Measurements from ENCODE around the gene ARHGEF25.

The ARHGEF25 gene

GRCh38 chr12:57623811-57624390 is 12.7 kb downstream of the ARHGEF25 start:
- Histone ChIP-seq H3K27ac (ENCODE audit: low read depth, low read length) (no peak overlapping the region), H3K56ac (ENCODE audit: low read length) (no peak overlapping the region), H4K5ac (ENCODE audit: low read length) (no peak overlapping the region), H3K4me1 (ENCODE audit: control insufficient read depth, low read depth, low read length) (no peaks in the 10 kb centered on the region), H3K79me2 (ENCODE audit: control insufficient read depth, insufficient read depth, low read length) (no peaks in the 10 kb centered on the region), H3K27me3 (ENCODE audit: insufficient read depth, low read length, poor library complexity) (peaks cover 85% of the 10 kb centered on the region), H2AK5ac (ENCODE audit: low read length) (no peak overlapping the region), H4K8ac (ENCODE audit: low read depth, low read length) (no peak overlapping the region), H3K4me3 (ENCODE audit: low read length) (no peak overlapping the region), H2BK5ac (ENCODE audit: low read length) (no peak overlapping the region), H3K4me2 (ENCODE audit: low read length) (no peak overlapping the region), H3K4ac (ENCODE audit: low read depth, low read length) (no peak overlapping the region), H3K79me1 (ENCODE audit: low read length) (no peaks in the 10 kb centered on the region), H3K18ac (ENCODE audit: low read length) (no peak overlapping the region), H3K36me3 (ENCODE audit: control insufficient read depth, insufficient read depth, low read length) (no peaks in the 10 kb centered on the region), H2BK15ac (replicated peaks; ENCODE audit: low read depth) (no peak overlapping the region), H3K9ac (ENCODE audit: low read length) (no peak overlapping the region), H2BK120ac (ENCODE audit: low read depth, low read length) (no peak overlapping the region), H3K23ac (ENCODE audit: low read length) (no peak overlapping the region)
- no CpG with 5 or more reads among the region's 5 CpGs for WGBS (ENCODE audit: extremely low coverage, insufficient coverage, low lambda C conversion rate)
- no peak for DNase-seq

GRCh38 chr12:57624441-57625220 is 13.4 kb downstream of the ARHGEF25 start:
- H2BK5ac ChIP-seq (ENCODE audit: low read length) = no peak overlapping the region
- H2AK5ac ChIP-seq (ENCODE audit: low read length) = no peak overlapping the region
- H3K4ac ChIP-seq (ENCODE audit: low read depth, low read length) = no peak overlapping the region
- no peaks in the 10 kb centered on the region for H3K4me1 ChIP-seq (ENCODE audit: control insufficient read depth, low read depth, low read length)
- H3K9ac ChIP-seq (ENCODE audit: low read length) = no peak overlapping the region
- DNase-seq = no peak
- H3K23ac ChIP-seq (ENCODE audit: low read length) = no peak overlapping the region
- H3K27me3 ChIP-seq (ENCODE audit: insufficient read depth, low read length, poor library complexity) = peaks cover 84% of the 10 kb centered on the region
- no peaks in the 10 kb centered on the region for H3K79me2 ChIP-seq (ENCODE audit: control insufficient read depth, insufficient read depth, low read length)
- no peak overlapping the region for H3K56ac ChIP-seq (ENCODE audit: low read length)
- H2BK120ac ChIP-seq (ENCODE audit: low read depth, low read length) = no peak overlapping the region
- no peak overlapping the region for H2BK15ac ChIP-seq (replicated peaks; ENCODE audit: low read depth)
- no peak overlapping the region for H3K18ac ChIP-seq (ENCODE audit: low read length)
- WGBS (ENCODE audit: extremely low coverage, insufficient coverage, low lambda C conversion rate) = no CpG with 5 or more reads among the region's 8 CpGs
- no peaks in the 10 kb centered on the region for H3K79me1 ChIP-seq (ENCODE audit: low read length)
- H3K27ac ChIP-seq (ENCODE audit: low read depth, low read length) = no peak overlapping the region
- no peak overlapping the region for H3K4me3 ChIP-seq (ENCODE audit: low read length)
- no peak overlapping the region for H4K8ac ChIP-seq (ENCODE audit: low read depth, low read length)
- no peak overlapping the region for H4K5ac ChIP-seq (ENCODE audit: low read length)
- no peaks in the 10 kb centered on the region for H3K36me3 ChIP-seq (ENCODE audit: control insufficient read depth, insufficient read depth, low read length)
- H3K4me2 ChIP-seq (ENCODE audit: low read length) = no peak overlapping the region

- WGBS (ENCODE audit: extremely low coverage, insufficient coverage, low lambda C conversion rate) = no CpG with 5 or more reads among the region's 12 CpGs
- H3K4me3 ChIP-seq (ENCODE audit: low read length) = no peak overlapping the region
- H3K9ac ChIP-seq (ENCODE audit: low read length) = no peak overlapping the region
- no peak overlapping the region for H3K4ac ChIP-seq (ENCODE audit: low read depth, low read length)
- H3K18ac ChIP-seq (ENCODE audit: low read length) = no peak overlapping the region
- H3K79me2 ChIP-seq (ENCODE audit: control insufficient read depth, insufficient read depth, low read length) = no peaks in the 10 kb centered on the region
- no peak overlapping the region for H2BK15ac ChIP-seq (replicated peaks; ENCODE audit: low read depth)
- no peak overlapping the region for H4K8ac ChIP-seq (ENCODE audit: low read depth, low read length)
- no peaks in the 10 kb centered on the region for H3K79me1 ChIP-seq (ENCODE audit: low read length)
- H2BK5ac ChIP-seq (ENCODE audit: low read length) = no peak overlapping the region
- no peaks in the 10 kb centered on the region for H3K36me3 ChIP-seq (ENCODE audit: control insufficient read depth, insufficient read depth, low read length)
- H2BK120ac ChIP-seq (ENCODE audit: low read depth, low read length) = no peak overlapping the region
- H3K27me3 ChIP-seq (ENCODE audit: insufficient read depth, low read length, poor library complexity) = peaks cover 84% of the 10 kb centered on the region
- no peak overlapping the region for H4K5ac ChIP-seq (ENCODE audit: low read length)
- H3K27ac ChIP-seq (ENCODE audit: low read depth, low read length) = no peak overlapping the region
- DNase-seq = no peak
- H3K23ac ChIP-seq (ENCODE audit: low read length) = no peak overlapping the region
- no peaks in the 10 kb centered on the region for H3K4me1 ChIP-seq (ENCODE audit: control insufficient read depth, low read depth, low read length)
- H2AK5ac ChIP-seq (ENCODE audit: low read length) = no peak overlapping the region
- no peak overlapping the region for H3K4me2 ChIP-seq (ENCODE audit: low read length)
- H3K56ac ChIP-seq (ENCODE audit: low read length) = no peak overlapping the region
Observed at GRCh38 chr12:57625261-57626032, 14.2 kb downstream of the ARHGEF25 start.

GRCh38 chr12:57626111-57626920 is 15.1 kb downstream of the ARHGEF25 start:
- Histone ChIP-seq H3K9ac (ENCODE audit: low read length) (no peak overlapping the region), H2BK15ac (replicated peaks; ENCODE audit: low read depth) (no peak overlapping the region), H3K18ac (ENCODE audit: low read length) (no peak overlapping the region), H2AK5ac (ENCODE audit: low read length) (no peak overlapping the region), H2BK5ac (ENCODE audit: low read length) (no peak overlapping the region), H3K27ac (ENCODE audit: low read depth, low read length) (no peak overlapping the region), H3K27me3 (ENCODE audit: insufficient read depth, low read length, poor library complexity) (peaks cover 84% of the 10 kb centered on the region), H3K79me2 (ENCODE audit: control insufficient read depth, insufficient read depth, low read length) (no peaks in the 10 kb centered on the region), H2BK120ac (ENCODE audit: low read depth, low read length) (no peak overlapping the region), H4K5ac (ENCODE audit: low read length) (no peak overlapping the region), H3K4me3 (ENCODE audit: low read length) (no peak overlapping the region), H3K4me1 (ENCODE audit: control insufficient read depth, low read depth, low read length) (no peaks in the 10 kb centered on the region), H3K36me3 (ENCODE audit: control insufficient read depth, insufficient read depth, low read length) (no peaks in the 10 kb centered on the region), H3K4me2 (ENCODE audit: low read length) (no peak overlapping the region), H3K23ac (ENCODE audit: low read length) (no peak overlapping the region), H3K79me1 (ENCODE audit: low read length) (no peaks in the 10 kb centered on the region), H3K4ac (ENCODE audit: low read depth, low read length) (no peak overlapping the region), H4K8ac (ENCODE audit: low read depth, low read length) (no peak overlapping the region), H3K56ac (ENCODE audit: low read length) (no peak overlapping the region)
- no peak for DNase-seq
- no CpG with 5 or more reads among the region's 13 CpGs for WGBS (ENCODE audit: extremely low coverage, insufficient coverage, low lambda C conversion rate)

- no peak overlapping the region for H2BK5ac ChIP-seq (ENCODE audit: low read length)
- H3K4me3 ChIP-seq (ENCODE audit: low read length) = no peak overlapping the region
- H3K18ac ChIP-seq (ENCODE audit: low read length) = no peak overlapping the region
- WGBS (ENCODE audit: extremely low coverage, insufficient coverage, low lambda C conversion rate) = no CpG with 5 or more reads among the region's 9 CpGs
- no peaks in the 10 kb centered on the region for H3K36me3 ChIP-seq (ENCODE audit: control insufficient read depth, insufficient read depth, low read length)
- H2AK5ac ChIP-seq (ENCODE audit: low read length) = no peak overlapping the region
- no peak for DNase-seq
- no peaks in the 10 kb centered on the region for H3K79me2 ChIP-seq (ENCODE audit: control insufficient read depth, insufficient read depth, low read length)
- H3K4ac ChIP-seq (ENCODE audit: low read depth, low read length) = no peak overlapping the region
- no peak overlapping the region for H4K8ac ChIP-seq (ENCODE audit: low read depth, low read length)
- H3K9ac ChIP-seq (ENCODE audit: low read length) = no peak overlapping the region
- H3K4me1 ChIP-seq (ENCODE audit: control insufficient read depth, low read depth, low read length) = no peaks in the 10 kb centered on the region
- no peak overlapping the region for H3K56ac ChIP-seq (ENCODE audit: low read length)
- H3K27me3 ChIP-seq (ENCODE audit: insufficient read depth, low read length, poor library complexity) = peaks cover 87% of the 10 kb centered on the region
- no peak overlapping the region for H3K27ac ChIP-seq (ENCODE audit: low read depth, low read length)
- no peak overlapping the region for H2BK120ac ChIP-seq (ENCODE audit: low read depth, low read length)
- no peak overlapping the region for H4K5ac ChIP-seq (ENCODE audit: low read length)
- H3K23ac ChIP-seq (ENCODE audit: low read length) = no peak overlapping the region
- H3K79me1 ChIP-seq (ENCODE audit: low read length) = no peaks in the 10 kb centered on the region
- H3K4me2 ChIP-seq (ENCODE audit: low read length) = no peak overlapping the region
- no peak overlapping the region for H2BK15ac ChIP-seq (replicated peaks; ENCODE audit: low read depth)
Observed at GRCh38 chr12:57626921-57627445, 15.7 kb downstream of the ARHGEF25 start.

All from mesendoderm (in vitro differentiated cells).